GM18867 (cell line): ENCODE data around the gene KRTAP23-1.

Source experiments
- ATAC-seq: cut with Tn5 transposase; IDR thresholded peaks from one replicate; pipeline ENCODE4 v1.9.1; 2021; ENCODE audit warnings: mild to moderate bottlenecking, moderate library complexity; ENCODE audit not compliant: unreplicated experiment

KRTAP23-1 gene

GRCh38 chr21:30315701-30316100 is 32.7 kb downstream of the KRTAP23-1 start:
- ATAC-seq: no peak

DNA sequence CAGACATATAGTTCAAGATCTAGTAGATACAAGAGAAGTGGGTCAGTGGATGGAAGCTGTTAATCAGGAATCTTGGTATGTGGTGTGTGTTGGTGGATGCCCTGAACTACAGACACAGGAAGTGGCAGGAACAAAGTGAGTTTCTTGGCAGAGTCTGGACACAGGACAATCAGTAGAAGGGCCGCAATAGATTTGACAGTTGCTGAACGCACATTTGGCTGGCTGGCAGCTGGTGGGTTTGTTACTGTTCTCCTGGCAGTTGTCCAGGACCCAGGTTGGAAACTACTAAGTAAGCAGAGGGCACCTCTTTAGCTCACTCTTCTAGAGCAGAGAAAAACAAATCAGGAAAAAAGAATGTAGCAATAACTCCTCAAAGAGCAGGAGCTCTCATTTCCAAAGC is 41.5 kb downstream of the KRTAP23-1 start:
- ATAC-seq: no peak

DNA sequence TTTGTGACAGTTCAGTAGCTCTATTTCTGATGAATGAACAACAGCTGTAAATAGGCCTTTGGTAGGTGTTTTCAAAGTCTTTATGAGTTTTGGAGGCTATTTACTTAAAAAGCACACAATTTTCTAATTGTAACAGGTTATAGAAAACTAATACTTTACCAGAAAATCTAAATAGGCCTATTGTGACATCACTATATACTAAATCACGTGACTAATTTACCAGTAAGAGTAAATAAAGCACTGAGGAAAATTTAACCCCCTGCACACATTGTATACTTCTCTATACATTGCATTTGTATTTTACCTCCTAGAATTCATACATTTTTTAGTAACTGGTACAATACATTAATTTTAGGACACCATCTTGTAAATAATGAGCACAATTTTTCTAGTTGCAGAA is 43.3 kb downstream of the KRTAP23-1 start:
- ATAC-seq: no peak
